Muscle layer of colon (tissue), 2 donors: ENCODE data around the gene IPCEF1.
"Not testable (repeated sequence)": the region's sequence is repeated elsewhere in the genome, so short reads cannot be mapped to it uniquely, and the experiment has no call there.

Experiments used
- H3K27ac ChIP-seq: one replicate; pipeline ENCODE4 v1.7.0; 2013; ENCODE audit warnings: low read depth, mild to moderate bottlenecking, low read length, moderate library complexity
- H3K27me3 ChIP-seq, 2 donors: one replicate each; pipeline ENCODE4 v1.7.0; 2013; ENCODE audit warnings: low read length in 2 of 2, mild to moderate bottlenecking in 2 of 2; ENCODE audit not compliant: insufficient read depth in 2 of 2, control insufficient read depth in 1 of 2
- H3K36me3 ChIP-seq: one replicate; pipeline ENCODE4 v1.7.0; 2013; ENCODE audit warnings: mild to moderate bottlenecking, low read length; ENCODE audit not compliant: insufficient read depth
- H3K4me1 ChIP-seq: one replicate; pipeline ENCODE4 v1.7.0; 2013; ENCODE audit warnings: mild to moderate bottlenecking, low read length; ENCODE audit not compliant: insufficient read depth
- H3K4me3 ChIP-seq, 2 donors: one replicate each; pipeline ENCODE4 v1.7.0; 2013; ENCODE audit warnings: low read length in 2 of 2, low read depth in 1 of 2, mild to moderate bottlenecking in 1 of 2, moderate library complexity in 1 of 2
- H3K9ac ChIP-seq: one replicate; pipeline ENCODE4 v1.7.0; 2013; ENCODE audit warnings: low read length
- H3K9me3 ChIP-seq: one replicate; pipeline ENCODE4 v1.7.0; 2013; ENCODE audit warnings: mild to moderate bottlenecking, low read length
- donor health status: abdominal sarcoma.
- donor health status: Adenocarcinoma of cecum.

The IPCEF1 gene

GRCh38 chr6:154202958-154203357, 153.6 kb downstream of the IPCEF1 start:
- no peak overlapping the region for H3K9ac ChIP-seq
- H3K27ac ChIP-seq = no peak overlapping the region

GRCh38 chr6:154202339-154202738, 154.3 kb downstream of the IPCEF1 start:
- no peak overlapping the region for H3K27ac ChIP-seq

More at GRCh38 chr6:154202958-154203357, 153.6 kb downstream of the IPCEF1 start:
- no peaks in the 10 kb centered on the region for H3K27me3 ChIP-seq
- H3K4me1 ChIP-seq = no peaks in the 10 kb centered on the region
- H3K4me3 ChIP-seq = no peak overlapping the region
- no peaks in the 10 kb centered on the region for H3K9me3 ChIP-seq
- H3K36me3 ChIP-seq = no peaks in the 10 kb centered on the region

GRCh38 chr6:154201688-154202087, 154.9 kb downstream of the IPCEF1 start:
- H3K4me1 ChIP-seq, H3K36me3 ChIP-seq, H3K9ac ChIP-seq, H3K9me3 ChIP-seq, H3K4me3 ChIP-seq, H3K27me3 ChIP-seq, H3K27ac ChIP-seq: not testable (repeated sequence)

More at GRCh38 chr6:154202339-154202738, 154.3 kb downstream of the IPCEF1 start:
- no peaks in the 10 kb centered on the region for H3K27me3 ChIP-seq
- H3K36me3 ChIP-seq = no peaks in the 10 kb centered on the region
- H3K4me3 ChIP-seq = no peak overlapping the region
- no peaks in the 10 kb centered on the region for H3K4me1 ChIP-seq
- no peaks in the 10 kb centered on the region for H3K9me3 ChIP-seq
- H3K9ac ChIP-seq = no peak overlapping the region

- Histone ChIP-seq H3K9me3 (no peaks in the 10 kb centered on the region), H3K4me1 (no peaks in the 10 kb centered on the region), H3K4me3 (no peak overlapping the region), H3K9ac (no peak overlapping the region), H3K27me3 (no peaks in the 10 kb centered on the region), H3K36me3 (no peaks in the 10 kb centered on the region), H3K27ac (no peak overlapping the region)
Observed at GRCh38 chr6:154197196-154197860, 159.3 kb downstream of the IPCEF1 start.

- Histone ChIP-seq H3K9ac (no peak overlapping the region), H3K27me3 (no peaks in the 10 kb centered on the region), H3K27ac (no peak overlapping the region), H3K4me1 (no peaks in the 10 kb centered on the region), H3K9me3 (no peaks in the 10 kb centered on the region), H3K4me3 (no peak overlapping the region), H3K36me3 (no peaks in the 10 kb centered on the region)
Observed at GRCh38 chr6:154196333-154196885, 160.2 kb downstream of the IPCEF1 start.

GRCh38 chr6:154187714-154188113, 168.9 kb downstream of the IPCEF1 start:
- Histone ChIP-seq H3K36me3 (no peaks in the 10 kb centered on the region), H3K4me3 (no peak overlapping the region), H3K27ac (no peak overlapping the region), H3K4me1 (no peaks in the 10 kb centered on the region), H3K9ac (no peak overlapping the region), H3K27me3 (no peaks in the 10 kb centered on the region), H3K9me3 (no peaks in the 10 kb centered on the region)

- Histone ChIP-seq H3K27me3 (no peaks in the 10 kb centered on the region), H3K9ac (no peak overlapping the region), H3K4me3 (no peak overlapping the region), H3K27ac (no peak overlapping the region), H3K4me1 (no peaks in the 10 kb centered on the region), H3K36me3 (no peaks in the 10 kb centered on the region), H3K9me3 (no peaks in the 10 kb centered on the region)
Observed at GRCh38 chr6:154187203-154187602, 169.4 kb downstream of the IPCEF1 start.

GRCh38 chr6:154179434-154179833, 177.2 kb downstream of the IPCEF1 start:
- no peak overlapping the region for H3K27ac ChIP-seq
- no peaks in the 10 kb centered on the region for H3K36me3 ChIP-seq
- no peaks in the 10 kb centered on the region for H3K9me3 ChIP-seq
- H3K4me3 ChIP-seq = no peak overlapping the region
- H3K4me1 ChIP-seq = no peaks in the 10 kb centered on the region
- no peaks in the 10 kb centered on the region for H3K27me3 ChIP-seq
- H3K9ac ChIP-seq = no peak overlapping the region

- not testable (repeated sequence) for H3K36me3 ChIP-seq, H3K27me3 ChIP-seq, H3K4me3 ChIP-seq, H3K9ac ChIP-seq, H3K4me1 ChIP-seq, H3K27ac ChIP-seq, H3K9me3 ChIP-seq
Observed at GRCh38 chr6:154172393-154172792, 184.2 kb downstream of the IPCEF1 start.

GRCh38 chr6:154170106-154170505, 186.5 kb downstream of the IPCEF1 start:
- Histone ChIP-seq H3K4me3 (no peak overlapping the region), H3K27ac (no peak overlapping the region), H3K4me1 (no peaks in the 10 kb centered on the region), H3K27me3 (no peaks in the 10 kb centered on the region), H3K9ac (no peak overlapping the region), H3K9me3 (no peaks in the 10 kb centered on the region), H3K36me3 (no peaks in the 10 kb centered on the region)

GRCh38 chr6:154169193-154169847, 187.3 kb downstream of the IPCEF1 start:
- Histone ChIP-seq H3K4me3 (no peak overlapping the region), H3K27me3 (no peaks in the 10 kb centered on the region), H3K36me3 (no peaks in the 10 kb centered on the region), H3K27ac (no peak overlapping the region), H3K9me3 (no peaks in the 10 kb centered on the region), H3K4me1 (peaks cover 3% of the 10 kb centered on the region), H3K9ac (no peak overlapping the region)

- Histone ChIP-seq H3K27me3 (no peaks in the 10 kb centered on the region), H3K4me1 (peaks cover 5% of the 10 kb centered on the region), H3K27ac (no peak overlapping the region), H3K9ac (no peak overlapping the region), H3K9me3 (no peaks in the 10 kb centered on the region), H3K36me3 (no peaks in the 10 kb centered on the region), H3K4me3 (no peak overlapping the region)
Observed at GRCh38 chr6:154167126-154167525, 189.5 kb downstream of the IPCEF1 start.
